Measurements from ENCODE around the gene VPS13D.

- TF ChIP-seq CTCF (IDR thresholded peaks at IDR 0.05) (no peak), POLR2A (IDR thresholded peaks at IDR 0.05) (no peak)
These were observed 187.6 kb downstream of the VPS13D start for GRCh38 chr1:12417389-12417788.

Measured in esophagus squamous epithelium (tissue), 4 donors.